PC-9 (cell line): Measurements from ENCODE around the gene NR3C1. TPM values are rescaled to one million over a fixed set of nuclear protein-coding genes. Genes with fewer than 3 reads are reported as not detected.

ENCODE experiments used
- BruUV-seq: library from RNA; stranded (reverse); fragments of 400-500 nt; replicated peaks from 2 replicates; lab custom pipeline; 2021; lab: Mats Ljungman, UMichigan
- CTCF ChIA-PET: fragments of 300-600 bp; sonication (Branson Sonifier 250); formaldehyde crosslinking; loops from one replicate; lab custom pipeline; 2022; ENCODE audit warnings: antibody characterized with exemption; lab: Charles Lee
- POLR2A ChIA-PET: fragments of 300-600 bp; sonication (Branson Sonifier 250); formaldehyde crosslinking; loops from one replicate; lab custom pipeline; 2022; ENCODE audit warnings: antibody characterized with exemption; ENCODE audit not compliant: unreplicated experiment; lab: Charles Lee
- DNase-seq, 2 experiments: peaks; one replicate each; pipeline versions ENCODE4 v3.0.0 to v3.0.0-alpha.2; 2015 to 2022; ENCODE audit warnings: mixed read lengths in 1 of 2
- H2AFZ ChIP-seq: fragments of 200-600 bp; sonication (generic); 2 replicates; pipeline ENCODE4 v1.8.1; 2017; ENCODE audit warnings: antibody characterized with exemption
- H3F3A ChIP-seq: fragments of 200-600 bp; sonication (generic); 2 replicates; pipeline ENCODE4 v1.8.1; 2017; ENCODE audit warnings: antibody characterized with exemption, mild to moderate bottlenecking, low read depth; ENCODE audit not compliant: insufficient read depth
- H3K27ac ChIP-seq: fragments of 200-600 bp; sonication (generic); 2 replicates; pipeline ENCODE4 v1.6.1; 2016; ENCODE audit warnings: mixed run types
- H3K27me3 ChIP-seq: fragments of 200-600 bp; sonication (generic); 2 replicates; pipeline ENCODE4 v1.6.1; 2016; ENCODE audit warnings: low read depth, mixed run types; ENCODE audit not compliant: insufficient read depth
- H3K36me3 ChIP-seq: fragments of 200-600 bp; sonication (generic); 2 replicates; pipeline ENCODE4 v1.6.1; 2016; ENCODE audit warnings: low read depth, mixed run types
- H3K4me1 ChIP-seq: fragments of 200-600 bp; sonication (generic); replicated peaks from 2 replicates; pipeline ENCODE4 v1.6.1; 2016; ENCODE audit warnings: mixed run types; ENCODE audit not compliant: insufficient read depth
- H3K4me2 ChIP-seq: fragments of 200-600 bp; sonication (generic); 2 replicates; pipeline ENCODE4 v1.6.1; 2017; ENCODE audit warnings: mixed run types
- H3K4me3 ChIP-seq: fragments of 200-600 bp; sonication (generic); 2 replicates; pipeline ENCODE4 v1.6.1; 2016; ENCODE audit warnings: mixed run types
- H3K79me2 ChIP-seq: fragments of 200-600 bp; sonication (generic); 2 replicates; pipeline ENCODE4 v1.6.1; 2017; ENCODE audit warnings: low read depth, mixed run types
- H3K9me2 ChIP-seq: fragments of 200-600 bp; sonication (generic); 2 replicates; pipeline ENCODE4 v1.8.1; 2017; ENCODE audit warnings: mild to moderate bottlenecking; ENCODE audit not compliant: insufficient read depth
- H3K9me3 ChIP-seq: fragments of 200-600 bp; sonication (generic); 2 replicates; pipeline ENCODE4 v1.8.1; 2016; ENCODE audit warnings: low read depth; ENCODE audit not compliant: insufficient read depth
- H4K20me1 ChIP-seq: fragments of 200-600 bp; sonication (generic); 2 replicates; pipeline ENCODE4 v1.8.1; 2017; ENCODE audit not compliant: insufficient read depth
- CTCF ChIP-seq: fragments of 200-600 bp; sonication (generic); conservative IDR thresholded peaks from 2 replicates; pipeline ENCODE4 v1.6.1; 2017; ENCODE audit warnings: mixed run types, antibody characterized with exemption, mild to moderate bottlenecking, moderate library complexity
- EZH2 ChIP-seq: fragments of 200-600 bp; sonication (generic); IDR thresholded peaks from 2 replicates; pipeline ENCODE4 v1.8.0; 2017; ENCODE audit warnings: antibody characterized with exemption, low read depth
- intact Hi-C: fragments of 100-400 bp; cut with micrococcal nuclease; formaldehyde crosslinking; loops from one replicate; pipeline ENCODE4 v1.10.0; 2022; ENCODE audit not compliant: unreplicated experiment
- total RNA-seq: library from RNA; stranded (reverse); gene quantifications from 2 replicates; pipeline ENCODE4 v1.2.3, GENCODE V29; 2021

The NR3C1 gene
- total RNA-seq, 1 experiment from 2014 or later = 52.8 TPM

- Histone ChIP-seq H3K9me2 (peaks cover 3% of the 10 kb centered on the region; the same call in 1 of the 2 replicates), H3K36me3 (no peaks in the 10 kb centered on the region), H3K4me2 (no peak overlapping the region), H2AFZ (no peak overlapping the region; the same call in 1 of the 2 replicates), H3K27me3 (no peaks in the 10 kb centered on the region), H3K4me1 (peaks cover 10% of the 10 kb centered on the region; the same call in 1 of the 2 replicates), H4K20me1 (no peaks in the 10 kb centered on the region), H3F3A (no peaks in the 10 kb centered on the region; the same call in 1 of the 2 replicates), H3K27ac (no peak overlapping the region), H3K9me3 (no peaks in the 10 kb centered on the region), H3K4me3 (no peak overlapping the region), H3K79me2 (no peaks in the 10 kb centered on the region)
- TF ChIP-seq EZH2 = no peak
- TF ChIP-seq CTCF = no peak
- no TSS peak for BruUV-seq
- ChIA-PET CTCF (no interaction called here), POLR2A (no interaction called here)
- intact Hi-C loops = no loop called here
- DNase-seq = no peak
Measured at GRCh38 chr5:143437666-143438273, 34.3 kb upstream of the NR3C1 start.

GRCh38 chr5:143436871-143437270 lies 33.4 kb upstream of the NR3C1 start:
- no peak overlapping the region for H3K4me3 ChIP-seq
- intact Hi-C loops = no loop called here
- H3K4me2 ChIP-seq = no peak overlapping the region
- peaks cover 10% of the 10 kb centered on the region; the same call in 1 of the 2 replicates for H3K4me1 ChIP-seq
- no peaks in the 10 kb centered on the region for H4K20me1 ChIP-seq
- H3K36me3 ChIP-seq = no peaks in the 10 kb centered on the region
- no peaks in the 10 kb centered on the region; the same call in 1 of the 2 replicates for H3F3A ChIP-seq
- no peaks in the 10 kb centered on the region for H3K27me3 ChIP-seq
- H3K27ac ChIP-seq = no peak overlapping the region
- DNase-seq = no peak
- POLR2A ChIA-PET = no interaction called here
- no peaks in the 10 kb centered on the region for H3K9me3 ChIP-seq
- no TSS peak for BruUV-seq
- no peak overlapping the region for H2AFZ ChIP-seq
- CTCF ChIA-PET = no interaction called here
- H3K79me2 ChIP-seq = no peaks in the 10 kb centered on the region
- H3K9me2 ChIP-seq = peaks cover 3% of the 10 kb centered on the region; the same call in 1 of the 2 replicates
- no peak for TF ChIP-seq CTCF
- TF ChIP-seq EZH2 = no peak

- DNase-seq = no peak
Measured at GRCh38 chr5:143435210-143435657, 31.7 kb upstream of the NR3C1 start.

More at GRCh38 chr5:143435210-143435657, 31.7 kb upstream of the NR3C1 start:
- Histone ChIP-seq H3K9me2 (peaks cover 2% of the 10 kb centered on the region; the same call in 1 of the 2 replicates), H3K27me3 (no peaks in the 10 kb centered on the region), H3K79me2 (no peaks in the 10 kb centered on the region), H4K20me1 (no peaks in the 10 kb centered on the region), H3K9me3 (no peaks in the 10 kb centered on the region), H3K4me1 (peaks cover 10% of the 10 kb centered on the region; the same call in 1 of the 2 replicates), H3K4me3 (no peak overlapping the region), H3K4me2 (no peak overlapping the region), H2AFZ (no peak overlapping the region), H3K36me3 (no peaks in the 10 kb centered on the region), H3F3A (no peaks in the 10 kb centered on the region; the same call in 1 of the 2 replicates), H3K27ac (no peak overlapping the region)
- CTCF ChIA-PET = no interaction called here
- TF ChIP-seq EZH2 = no peak
- no TSS peak for BruUV-seq
- POLR2A ChIA-PET = no interaction called here
- intact Hi-C loops = no loop called here
